BE2C (cell line): Measurements from ENCODE around the gene PRKCB.

Experiments
- DNase-seq: peaks from one replicate; pipeline ENCODE4 v3.0.0-alpha.2; 2020
- H3K27me3 ChIP-seq: fragments of 250-450 bp; sonication (Bioruptor Pico); 2 replicates; pipeline ENCODE4 v1.5.1; 2020; ENCODE audit warnings: mild to moderate bottlenecking
- H3K36me3 ChIP-seq: fragments of 250-450 bp; sonication (Bioruptor Pico); 2 replicates; pipeline ENCODE4 v1.5.1; 2020; ENCODE audit warnings: mild to moderate bottlenecking
- H3K4me1 ChIP-seq: fragments of 250-450 bp; sonication (Bioruptor Pico); 2 replicates; pipeline ENCODE4 v1.5.1; 2020
- H3K4me3 ChIP-seq: 2 replicates; pipeline ENCODE4 v1.5.1; 2011; ENCODE audit warnings: low read depth, low read length
- H3K9me3 ChIP-seq: fragments of 250-450 bp; sonication (Bioruptor Pico); 2 replicates; pipeline ENCODE4 v1.5.1; 2020
- CTCF ChIP-seq: IDR thresholded peaks from 2 replicates; pipeline ENCODE4 v1.5.1; 2012; ENCODE audit warnings: mild to moderate bottlenecking, low read depth, low read length

The PRKCB gene

GRCh38 chr16:24035127-24035842 lies 199.5 kb downstream of the PRKCB start:
- no peak overlapping the region for H3K4me3 ChIP-seq
- peaks cover 3% of the 10 kb centered on the region; the same call in 1 of the 2 replicates for H3K27me3 ChIP-seq
- no peaks in the 10 kb centered on the region for H3K9me3 ChIP-seq
- TF ChIP-seq CTCF = no peak
- no peak for DNase-seq
- no peaks in the 10 kb centered on the region for H3K4me1 ChIP-seq
- no peaks in the 10 kb centered on the region for H3K36me3 ChIP-seq

GRCh38 chr16:24036038-24036543 lies 200.3 kb downstream of the PRKCB start:
- Histone ChIP-seq H3K4me3 (no peak overlapping the region), H3K27me3 (peaks cover 3% of the 10 kb centered on the region; the same call in 1 of the 2 replicates), H3K9me3 (no peaks in the 10 kb centered on the region), H3K4me1 (no peaks in the 10 kb centered on the region), H3K36me3 (no peaks in the 10 kb centered on the region)
- DNase-seq = no peak
- no peak for TF ChIP-seq CTCF

- H3K4me3 ChIP-seq = no peak overlapping the region
- no peaks in the 10 kb centered on the region for H3K36me3 ChIP-seq
- peak; percentile 71 for TF ChIP-seq CTCF
- peak; percentile 51 for DNase-seq
- H3K27me3 ChIP-seq = peaks cover 3% of the 10 kb centered on the region; the same call in 1 of the 2 replicates
- H3K4me1 ChIP-seq = no peaks in the 10 kb centered on the region
- H3K9me3 ChIP-seq = no peaks in the 10 kb centered on the region
Measured at GRCh38 chr16:24036614-24037013, 200.8 kb downstream of the PRKCB start.

- Histone ChIP-seq H3K36me3 (no peaks in the 10 kb centered on the region), H3K27me3 (peaks cover 3% of the 10 kb centered on the region; the same call in 1 of the 2 replicates), H3K4me1 (no peaks in the 10 kb centered on the region), H3K9me3 (no peaks in the 10 kb centered on the region), H3K4me3 (no peak overlapping the region)
- no peak for DNase-seq
- no peak for TF ChIP-seq CTCF
Measured at GRCh38 chr16:24037335-24037734, 201.6 kb downstream of the PRKCB start.

GRCh38 chr16:24041834-24042631 lies 206.2 kb downstream of the PRKCB start:
- peak; percentile 70 for DNase-seq
- H3K27me3 ChIP-seq = no peaks in the 10 kb centered on the region
- no peaks in the 10 kb centered on the region for H3K36me3 ChIP-seq
- peak; percentile 86 for TF ChIP-seq CTCF
- H3K9me3 ChIP-seq = no peaks in the 10 kb centered on the region
- H3K4me1 ChIP-seq = no peaks in the 10 kb centered on the region
- no peak overlapping the region for H3K4me3 ChIP-seq
